ENCODE measurements around the gene UBE2E2. TPM values are rescaled to one million over a fixed set of nuclear protein-coding genes. Genes with fewer than 3 reads are reported as not detected.

The UBE2E2 gene
- total and polyA plus RNA-seq, 2 of the 13 experiments (the other 11 are each of a cell fraction or from before 2014, with no cell fraction given): 0.77 to 1.5 TPM

DNA sequence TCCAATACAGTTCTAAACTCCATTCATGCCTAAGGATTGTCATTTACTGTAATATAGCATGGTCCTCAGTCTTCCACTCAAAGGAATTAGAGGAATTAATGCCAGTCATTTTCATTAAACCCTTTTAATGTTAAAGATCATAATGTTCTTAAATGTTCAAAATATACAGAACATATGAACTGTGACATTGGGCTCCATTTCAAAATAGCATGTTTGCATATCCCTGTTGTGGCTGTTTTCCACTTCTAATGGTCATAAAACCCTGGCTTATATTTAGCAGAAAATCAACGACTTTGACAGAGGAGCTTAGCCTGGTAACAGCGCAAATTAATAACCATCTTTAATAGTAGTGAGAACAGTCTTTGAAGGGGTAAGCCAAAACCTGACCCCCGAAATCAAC is 260.7 kb downstream of the UBE2E2 start:
- DNase-seq (ENCODE audit: low spot score): no peak
- Histone ChIP-seq H3K9ac (ENCODE audit: insufficient read depth, low read depth, low read length) (no peak overlapping the region), H3K4me3 (replicated peaks in 1 of 3; ENCODE audit: insufficient read depth in 1 of 3, low read depth in 2 of 3, low read length in 3 of 3) (no peak overlapping the region), H3K9me3 (ENCODE audit: low read length) (no peaks in the 10 kb centered on the region), H3K4me2 (ENCODE audit: low read depth, low read length) (no peak overlapping the region), H4K20me1 (ENCODE audit: insufficient read depth, low read length) (no peaks in the 10 kb centered on the region), H3K27ac (ENCODE audit: extremely low read length, insufficient read depth, low read length) (no peak overlapping the region), H3K36me3 (replicated peaks in 1 of 2; ENCODE audit: control insufficient read depth in 1 of 2, insufficient read depth in 2 of 2, low read length in 2 of 2) (no peaks in the 10 kb centered on the region), H2AFZ (ENCODE audit: low read length) (no peak overlapping the region), H3K79me2 (ENCODE audit: insufficient read depth, low read length) (no peaks in the 10 kb centered on the region), H3K27me3 (ENCODE audit: control insufficient read depth in 1 of 2, insufficient read depth in 2 of 2, low read length in 2 of 2) (no peaks in the 10 kb centered on the region), H3K4me1 (ENCODE audit: insufficient read depth, low read length) (no peaks in the 10 kb centered on the region)
- in situ Hi-C loops (cut with HindIII; ENCODE audit: extremely low pct_ligation_motif_present, low pct_unique_long_range_greater_than_20kb) (no loop called here), intact Hi-C loops (cut with micrococcal nuclease; ENCODE audit: unreplicated experiment) (no loop called here)
- ATAC-seq: no peak
- BruUV-seq (replicated peaks): no TSS peak
- FAIRE-seq: no peak
- WGBS (ENCODE audit: low lambda C conversion rate): 14% methylated on average over 3 of the region's 3 CpGs
- POLR2A ChIA-PET: no interaction called here
- CTCF ChIA-PET (ENCODE audit: low intra/inter-chr PET ratio, low total read pairs): no interaction called here
- TF ChIP-seq SYNCRIP (IDR thresholded peaks at IDR 0.05; ENCODE audit: insufficient read depth, low read depth, low read length) (no peak), ZNF180 (CRISPR knock-in tag; IDR thresholded peaks at IDR 0.05; ENCODE audit: borderline replicate concordance, low read depth) (no peak), AGO1 (IDR thresholded peaks at IDR 0.05; ENCODE audit: low read depth, low read length, poor library complexity, severe bottlenecking) (no peak), RORA (CRISPR knock-in tag; IDR thresholded peaks at IDR 0.05) (no peak), ZNF3 (CRISPR knock-in tag; IDR thresholded peaks at IDR 0.05) (no peak), NRL (CRISPR knock-in tag; IDR thresholded peaks at IDR 0.05; ENCODE audit: borderline replicate concordance) (no peak), KDM5A (IDR thresholded peaks at IDR 0.05; ENCODE audit: borderline replicate concordance, low read length) (no peak), HES4 (CRISPR knock-in tag; IDR thresholded peaks at IDR 0.05; ENCODE audit: borderline replicate concordance) (no peak), KDM5B (CRISPR knock-in tag; IDR thresholded peaks at IDR 0.05; ENCODE audit: borderline replicate concordance) (no peak), TSC22D2 (CRISPR knock-in tag; IDR thresholded peaks at IDR 0.05; ENCODE audit: borderline replicate concordance) (no peak)
- TF ChIP-seq, protein P1, sequence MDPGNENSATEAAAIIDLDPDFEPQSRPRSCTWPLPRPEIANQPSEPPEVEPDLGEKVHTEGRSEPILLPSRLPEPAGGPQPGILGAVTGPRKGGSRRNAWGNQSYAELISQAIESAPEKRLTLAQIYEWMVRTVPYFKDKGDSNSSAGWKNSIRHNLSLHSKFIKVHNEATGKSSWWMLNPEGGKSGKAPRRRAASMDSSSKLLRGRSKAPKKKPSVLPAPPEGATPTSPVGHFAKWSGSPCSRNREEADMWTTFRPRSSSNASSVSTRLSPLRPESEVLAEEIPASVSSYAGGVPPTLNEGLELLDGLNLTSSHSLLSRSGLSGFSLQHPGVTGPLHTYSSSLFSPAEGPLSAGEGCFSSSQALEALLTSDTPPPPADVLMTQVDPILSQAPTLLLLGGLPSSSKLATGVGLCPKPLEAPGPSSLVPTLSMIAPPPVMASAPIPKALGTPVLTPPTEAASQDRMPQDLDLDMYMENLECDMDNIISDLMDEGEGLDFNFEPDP (CRISPR knock-in tag; conservative IDR thresholded peaks at IDR 0.05): no peak
- TF ChIP-seq, protein P2, sequence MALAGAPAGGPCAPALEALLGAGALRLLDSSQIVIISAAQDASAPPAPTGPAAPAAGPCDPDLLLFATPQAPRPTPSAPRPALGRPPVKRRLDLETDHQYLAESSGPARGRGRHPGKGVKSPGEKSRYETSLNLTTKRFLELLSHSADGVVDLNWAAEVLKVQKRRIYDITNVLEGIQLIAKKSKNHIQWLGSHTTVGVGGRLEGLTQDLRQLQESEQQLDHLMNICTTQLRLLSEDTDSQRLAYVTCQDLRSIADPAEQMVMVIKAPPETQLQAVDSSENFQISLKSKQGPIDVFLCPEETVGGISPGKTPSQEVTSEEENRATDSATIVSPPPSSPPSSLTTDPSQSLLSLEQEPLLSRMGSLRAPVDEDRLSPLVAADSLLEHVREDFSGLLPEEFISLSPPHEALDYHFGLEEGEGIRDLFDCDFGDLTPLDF (CRISPR knock-in tag; IDR thresholded peaks at IDR 0.05): no peak
- TF ChIP-seq, protein P3, sequence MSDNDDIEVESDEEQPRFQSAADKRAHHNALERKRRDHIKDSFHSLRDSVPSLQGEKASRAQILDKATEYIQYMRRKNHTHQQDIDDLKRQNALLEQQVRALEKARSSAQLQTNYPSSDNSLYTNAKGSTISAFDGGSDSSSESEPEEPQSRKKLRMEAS (IDR thresholded peaks at IDR 0.05): no peak
- TF ChIP-seq, protein P4, sequence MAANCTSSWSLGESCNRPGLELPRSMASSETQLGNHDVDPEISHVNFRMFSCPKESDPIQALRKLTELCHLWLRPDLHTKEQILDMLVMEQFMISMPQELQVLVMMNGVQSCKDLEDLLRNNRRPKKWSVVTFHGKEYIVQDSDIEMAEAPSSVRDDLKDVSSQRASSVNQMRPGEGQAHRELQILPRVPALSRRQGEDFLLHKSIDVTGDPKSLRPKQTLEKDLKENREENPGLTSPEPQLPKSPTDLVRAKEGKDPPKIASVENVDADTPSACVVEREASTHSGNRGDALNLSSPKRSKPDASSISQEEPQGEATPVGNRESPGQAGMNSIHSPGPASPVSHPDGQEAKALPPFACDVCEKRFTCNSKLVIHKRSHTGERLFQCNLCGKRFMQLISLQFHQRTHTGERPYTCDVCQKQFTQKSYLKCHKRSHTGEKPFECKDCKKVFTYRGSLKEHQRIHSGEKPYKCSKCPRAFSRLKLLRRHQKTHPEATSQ (CRISPR knock-in tag; IDR thresholded peaks at IDR 0.05; ENCODE audit: borderline replicate concordance): no peak
- TF ChIP-seq, protein P5, sequence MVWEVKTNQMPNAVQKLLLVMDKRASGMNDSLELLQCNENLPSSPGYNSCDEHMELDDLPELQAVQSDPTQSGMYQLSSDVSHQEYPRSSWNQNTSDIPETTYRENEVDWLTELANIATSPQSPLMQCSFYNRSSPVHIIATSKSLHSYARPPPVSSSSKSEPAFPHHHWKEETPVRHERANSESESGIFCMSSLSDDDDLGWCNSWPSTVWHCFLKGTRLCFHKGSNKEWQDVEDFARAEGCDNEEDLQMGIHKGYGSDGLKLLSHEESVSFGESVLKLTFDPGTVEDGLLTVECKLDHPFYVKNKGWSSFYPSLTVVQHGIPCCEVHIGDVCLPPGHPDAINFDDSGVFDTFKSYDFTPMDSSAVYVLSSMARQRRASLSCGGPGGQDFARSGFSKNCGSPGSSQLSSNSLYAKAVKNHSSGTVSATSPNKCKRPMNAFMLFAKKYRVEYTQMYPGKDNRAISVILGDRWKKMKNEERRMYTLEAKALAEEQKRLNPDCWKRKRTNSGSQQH (CRISPR knock-in tag; IDR thresholded peaks at IDR 0.05; ENCODE audit: low read depth): no peak
- TF ChIP-seq, protein P6, sequence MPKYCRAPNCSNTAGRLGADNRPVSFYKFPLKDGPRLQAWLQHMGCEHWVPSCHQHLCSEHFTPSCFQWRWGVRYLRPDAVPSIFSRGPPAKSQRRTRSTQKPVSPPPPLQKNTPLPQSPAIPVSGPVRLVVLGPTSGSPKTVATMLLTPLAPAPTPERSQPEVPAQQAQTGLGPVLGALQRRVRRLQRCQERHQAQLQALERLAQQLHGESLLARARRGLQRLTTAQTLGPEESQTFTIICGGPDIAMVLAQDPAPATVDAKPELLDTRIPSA (CRISPR knock-in tag; IDR thresholded peaks at IDR 0.05; ENCODE audit: borderline replicate concordance): no peak
- TF ChIP-seq, protein P7, sequence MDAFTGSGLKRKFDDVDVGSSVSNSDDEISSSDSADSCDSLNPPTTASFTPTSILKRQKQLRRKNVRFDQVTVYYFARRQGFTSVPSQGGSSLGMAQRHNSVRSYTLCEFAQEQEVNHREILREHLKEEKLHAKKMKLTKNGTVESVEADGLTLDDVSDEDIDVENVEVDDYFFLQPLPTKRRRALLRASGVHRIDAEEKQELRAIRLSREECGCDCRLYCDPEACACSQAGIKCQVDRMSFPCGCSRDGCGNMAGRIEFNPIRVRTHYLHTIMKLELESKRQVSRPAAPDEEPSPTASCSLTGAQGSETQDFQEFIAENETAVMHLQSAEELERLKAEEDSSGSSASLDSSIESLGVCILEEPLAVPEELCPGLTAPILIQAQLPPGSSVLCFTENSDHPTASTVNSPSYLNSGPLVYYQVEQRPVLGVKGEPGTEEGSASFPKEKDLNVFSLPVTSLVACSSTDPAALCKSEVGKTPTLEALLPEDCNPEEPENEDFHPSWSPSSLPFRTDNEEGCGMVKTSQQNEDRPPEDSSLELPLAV (CRISPR knock-in tag; conservative IDR thresholded peaks at IDR 0.05; ENCODE audit: low read depth): no peak

Measured in HepG2 (cell line).